Caco-2 (cell line): ENCODE measurements around the gene DEDD2. TPM values are rescaled to one million over a fixed set of nuclear protein-coding genes. Genes with fewer than 3 reads are reported as not detected.

Experiments
- BruUV-seq: library from RNA; stranded (reverse); fragments of 400-500 nt; replicated peaks from 2 replicates; lab custom pipeline; 2021; lab: Mats Ljungman, UMichigan
- CTCF ChIA-PET: fragments of 300-600 bp; sonication (Branson Sonifier 250); formaldehyde crosslinking; loops from one replicate; lab custom pipeline; 2022; ENCODE audit warnings: antibody characterized with exemption; lab: Charles Lee
- POLR2A ChIA-PET: fragments of 300-600 bp; sonication (Branson Sonifier 250); formaldehyde crosslinking; loops from one replicate; lab custom pipeline; 2022; ENCODE audit warnings: antibody characterized with exemption; lab: Charles Lee
- DNase-seq, 2 experiments: peaks; one replicate each; pipeline versions ENCODE4 v3.0.0 to v3.0.0-alpha.2; 2020 to 2022
- H3K27me3 ChIP-seq: replicated peaks from 2 replicates; pipeline ENCODE4 v1.6.0; 2011; ENCODE audit warnings: low read length; ENCODE audit not compliant: control insufficient read depth, insufficient read depth
- H3K36me3 ChIP-seq: 2 replicates; pipeline ENCODE4 v1.5.1; 2011; ENCODE audit warnings: low read length; ENCODE audit not compliant: control insufficient read depth, insufficient read depth
- H3K4me1 ChIP-seq: fragments of 250-450 bp; sonication (Bioruptor Pico); 2 replicates; pipeline ENCODE4 v1.5.1; 2020; ENCODE audit warnings: mild to moderate bottlenecking
- H3K4me3 ChIP-seq: 2 replicates; pipeline ENCODE4 v1.5.1; 2011; ENCODE audit warnings: low read depth, mild to moderate bottlenecking, control low read depth, low read length
- H3K9me3 ChIP-seq: fragments of 250-450 bp; sonication (Bioruptor Pico); 2 replicates; pipeline ENCODE4 v1.5.1; 2020; ENCODE audit warnings: mild to moderate bottlenecking, moderate library complexity
- H3K27ac Mint-ChIP-seq: one replicate; pipeline ENCODE4 v1.8.0; 2022; ENCODE audit warnings: mixed read lengths; ENCODE audit not compliant: unreplicated experiment
- H3K27me3 Mint-ChIP-seq: one replicate; pipeline ENCODE4 v1.8.0; 2022; ENCODE audit warnings: mixed read lengths; ENCODE audit not compliant: insufficient read depth, unreplicated experiment
- H3K36me3 Mint-ChIP-seq: one replicate; pipeline ENCODE4 v1.8.0; 2022; ENCODE audit warnings: mild to moderate bottlenecking, mixed read lengths; ENCODE audit not compliant: insufficient read depth, unreplicated experiment
- H3K4me1 Mint-ChIP-seq: one replicate; pipeline ENCODE4 v1.8.0; 2022; ENCODE audit warnings: low read depth, mixed read lengths; ENCODE audit not compliant: unreplicated experiment
- H3K4me3 Mint-ChIP-seq: one replicate; pipeline ENCODE4 v1.8.0; 2022; ENCODE audit warnings: mild to moderate bottlenecking, moderate library complexity, mixed read lengths; ENCODE audit not compliant: unreplicated experiment
- H3K9me3 Mint-ChIP-seq: one replicate; pipeline ENCODE4 v1.8.0; 2022; ENCODE audit warnings: mixed read lengths; ENCODE audit not compliant: unreplicated experiment
- intact Hi-C: fragments of 100-400 bp; cut with micrococcal nuclease; formaldehyde crosslinking; loops from one replicate; pipeline ENCODE4 v1.10.0; 2022; ENCODE audit not compliant: unreplicated experiment
- total RNA-seq: library from RNA; stranded (reverse); gene quantifications from 2 replicates; pipeline ENCODE4 v1.2.3, GENCODE V29; 2022
- TF ChIP-seq, protein P1 (sequence below), 2 experiments: fragments of 200-600 bp in 1 of 2; IDR thresholded peaks; 1 replicate in 1 of 2; 2 replicates in 1 of 2; pipeline versions ENCODE4 v1.5.1 to v1.8.0; 2011 to 2022; ENCODE audit warnings: antibody characterized with exemption in 1 of 2, control low read depth in 1 of 2, inconsistent platforms in 1 of 2, low read depth in 1 of 2, low read length in 1 of 2, mild to moderate bottlenecking in 1 of 2, moderate library complexity in 1 of 2; ENCODE audit not compliant: insufficient read depth in 1 of 2, severe bottlenecking in 1 of 2, unreplicated experiment in 1 of 2

Gene DEDD2
- total RNA-seq, 1 experiment from 2014 or later: 31.2 TPM

DNA sequence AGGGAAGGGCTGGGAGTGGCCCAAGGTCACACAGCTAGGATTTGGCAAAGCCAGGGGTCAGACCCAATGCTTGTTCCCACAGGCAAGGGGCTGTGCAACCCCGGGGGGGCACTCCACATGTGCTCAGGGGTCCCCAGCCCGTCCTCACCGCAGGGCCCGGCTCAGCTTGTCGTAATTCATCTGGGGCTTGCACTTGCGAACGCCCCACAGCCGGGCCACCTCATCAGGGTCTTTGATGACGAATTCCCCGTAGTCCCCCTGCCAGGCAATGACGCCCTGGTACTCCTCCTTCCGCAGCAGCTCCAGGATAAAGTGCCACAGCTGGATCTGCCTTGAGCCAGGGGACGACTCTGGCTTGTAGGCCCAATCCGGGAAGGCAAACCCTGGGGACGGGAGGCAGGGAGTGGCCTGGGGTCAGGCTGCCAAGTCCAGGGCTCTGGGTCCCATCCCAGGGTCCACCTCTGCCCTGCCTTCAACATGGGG, 32.7 kb upstream of the DEDD2 start:
- peaks cover 75% of the 10 kb centered on the region for H3K36me3 Mint-ChIP-seq
- intact Hi-C loops: no loop called here
- CTCF ChIA-PET: no interaction called here
- no peak for DNase-seq
- Histone ChIP-seq H3K36me3 (peaks cover 5% of the 10 kb centered on the region), H3K4me1 (peaks cover 26% of the 10 kb centered on the region), H3K27me3 (no peaks in the 10 kb centered on the region), H3K9me3 (no peaks in the 10 kb centered on the region), H3K4me3 (no peak overlapping the region)
- H3K4me1 Mint-ChIP-seq: peaks cover 28% of the 10 kb centered on the region
- POLR2A ChIA-PET: no interaction called here
- TF ChIP-seq, protein P1, sequence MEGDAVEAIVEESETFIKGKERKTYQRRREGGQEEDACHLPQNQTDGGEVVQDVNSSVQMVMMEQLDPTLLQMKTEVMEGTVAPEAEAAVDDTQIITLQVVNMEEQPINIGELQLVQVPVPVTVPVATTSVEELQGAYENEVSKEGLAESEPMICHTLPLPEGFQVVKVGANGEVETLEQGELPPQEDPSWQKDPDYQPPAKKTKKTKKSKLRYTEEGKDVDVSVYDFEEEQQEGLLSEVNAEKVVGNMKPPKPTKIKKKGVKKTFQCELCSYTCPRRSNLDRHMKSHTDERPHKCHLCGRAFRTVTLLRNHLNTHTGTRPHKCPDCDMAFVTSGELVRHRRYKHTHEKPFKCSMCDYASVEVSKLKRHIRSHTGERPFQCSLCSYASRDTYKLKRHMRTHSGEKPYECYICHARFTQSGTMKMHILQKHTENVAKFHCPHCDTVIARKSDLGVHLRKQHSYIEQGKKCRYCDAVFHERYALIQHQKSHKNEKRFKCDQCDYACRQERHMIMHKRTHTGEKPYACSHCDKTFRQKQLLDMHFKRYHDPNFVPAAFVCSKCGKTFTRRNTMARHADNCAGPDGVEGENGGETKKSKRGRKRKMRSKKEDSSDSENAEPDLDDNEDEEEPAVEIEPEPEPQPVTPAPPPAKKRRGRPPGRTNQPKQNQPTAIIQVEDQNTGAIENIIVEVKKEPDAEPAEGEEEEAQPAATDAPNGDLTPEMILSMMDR (IDR thresholded peaks at IDR 0.05; ENCODE audit: insufficient read depth in 1 of 2, low read depth in 1 of 2, low read length in 1 of 2, severe bottlenecking in 1 of 2, unreplicated experiment in 1 of 2): no peak
- no peaks in the 10 kb centered on the region for H3K27me3 Mint-ChIP-seq
- H3K9me3 Mint-ChIP-seq: no peaks in the 10 kb centered on the region
- no TSS peak for BruUV-seq
- peak overlapping the region; percentile 67 for H3K27ac Mint-ChIP-seq
- no peak overlapping the region for H3K4me3 Mint-ChIP-seq

GRCh38 chr19:42249769-42250168, 32.3 kb upstream of the DEDD2 start:
- Mint-ChIP-seq H3K4me1 (peaks cover 33% of the 10 kb centered on the region), H3K27me3 (no peaks in the 10 kb centered on the region), H3K4me3 (no peak overlapping the region), H3K36me3 (peaks cover 75% of the 10 kb centered on the region), H3K9me3 (no peaks in the 10 kb centered on the region), H3K27ac (peak overlapping the region; percentile 67)
- ChIA-PET CTCF (no interaction called here), POLR2A (no interaction called here)
- TF ChIP-seq, protein P1 (IDR thresholded peaks at IDR 0.05; ENCODE audit: insufficient read depth in 1 of 2, low read depth in 1 of 2, low read length in 1 of 2, severe bottlenecking in 1 of 2, unreplicated experiment in 1 of 2): no peak
- Histone ChIP-seq H3K4me1 (peaks cover 26% of the 10 kb centered on the region), H3K4me3 (no peak overlapping the region), H3K27me3 (no peaks in the 10 kb centered on the region), H3K9me3 (no peaks in the 10 kb centered on the region), H3K36me3 (peaks cover 5% of the 10 kb centered on the region)
- BruUV-seq: no TSS peak
- intact Hi-C loops: no loop called here
- DNase-seq: no peak

DNA sequence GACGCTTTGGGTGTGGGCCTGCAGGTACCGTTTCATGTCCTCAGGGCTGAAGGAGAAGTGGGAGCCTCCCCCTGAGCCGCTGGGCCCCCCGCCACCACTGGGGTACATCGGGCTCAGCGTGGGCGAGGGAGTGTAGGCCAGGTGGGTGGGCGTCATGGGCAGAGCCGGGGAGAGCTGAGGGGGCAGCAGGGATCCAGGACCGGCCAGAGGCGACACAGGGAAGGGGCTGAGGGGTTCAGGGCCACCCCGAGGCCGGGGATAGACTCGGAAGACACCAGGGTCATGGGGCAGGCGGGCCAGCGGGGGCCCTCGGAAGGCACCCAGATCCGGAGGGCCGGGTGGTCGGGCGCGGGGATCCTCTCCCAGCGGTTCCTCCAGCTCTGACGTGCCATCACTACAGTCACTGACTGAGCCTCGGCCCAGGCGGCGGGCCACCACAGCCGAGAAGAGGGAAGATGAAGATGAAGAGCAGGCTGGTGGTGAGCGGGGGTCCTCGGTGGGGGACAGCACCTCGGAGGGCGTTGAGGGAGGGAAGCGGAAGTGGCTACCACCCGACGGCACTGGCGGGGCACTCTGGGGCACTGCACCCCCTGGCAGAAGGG, 31.8 kb upstream of the DEDD2 start:
- no peak for DNase-seq
- Histone ChIP-seq H3K9me3 (no peaks in the 10 kb centered on the region), H3K27me3 (no peaks in the 10 kb centered on the region), H3K4me1 (peaks cover 26% of the 10 kb centered on the region), H3K36me3 (peaks cover 5% of the 10 kb centered on the region), H3K4me3 (no peak overlapping the region)
- H3K4me1 Mint-ChIP-seq: peaks cover 35% of the 10 kb centered on the region
- H3K27me3 Mint-ChIP-seq: no peaks in the 10 kb centered on the region
- no peak overlapping the region for H3K4me3 Mint-ChIP-seq
- peak overlapping the region; percentile 67 for H3K27ac Mint-ChIP-seq
- no TSS peak for BruUV-seq
- TF ChIP-seq, protein P1 (IDR thresholded peaks at IDR 0.05; ENCODE audit: insufficient read depth in 1 of 2, low read depth in 1 of 2, low read length in 1 of 2, severe bottlenecking in 1 of 2, unreplicated experiment in 1 of 2): no peak
- no peaks in the 10 kb centered on the region for H3K9me3 Mint-ChIP-seq
- CTCF ChIA-PET: no interaction called here
- intact Hi-C loops: no loop called here
- POLR2A ChIA-PET: no interaction called here
- H3K36me3 Mint-ChIP-seq: peaks cover 75% of the 10 kb centered on the region
